CD4-positive, alpha-beta T cell treated with Interleukin-6 for 4 hours (primary cell): Measurements from ENCODE around the gene MAP3K13.

ENCODE experiments used
- DNase-seq: peaks from one replicate; pipeline ENCODE4 v3.0.0-alpha.2; 2020; ENCODE audit warnings: mixed read lengths

Gene MAP3K13, protein sequence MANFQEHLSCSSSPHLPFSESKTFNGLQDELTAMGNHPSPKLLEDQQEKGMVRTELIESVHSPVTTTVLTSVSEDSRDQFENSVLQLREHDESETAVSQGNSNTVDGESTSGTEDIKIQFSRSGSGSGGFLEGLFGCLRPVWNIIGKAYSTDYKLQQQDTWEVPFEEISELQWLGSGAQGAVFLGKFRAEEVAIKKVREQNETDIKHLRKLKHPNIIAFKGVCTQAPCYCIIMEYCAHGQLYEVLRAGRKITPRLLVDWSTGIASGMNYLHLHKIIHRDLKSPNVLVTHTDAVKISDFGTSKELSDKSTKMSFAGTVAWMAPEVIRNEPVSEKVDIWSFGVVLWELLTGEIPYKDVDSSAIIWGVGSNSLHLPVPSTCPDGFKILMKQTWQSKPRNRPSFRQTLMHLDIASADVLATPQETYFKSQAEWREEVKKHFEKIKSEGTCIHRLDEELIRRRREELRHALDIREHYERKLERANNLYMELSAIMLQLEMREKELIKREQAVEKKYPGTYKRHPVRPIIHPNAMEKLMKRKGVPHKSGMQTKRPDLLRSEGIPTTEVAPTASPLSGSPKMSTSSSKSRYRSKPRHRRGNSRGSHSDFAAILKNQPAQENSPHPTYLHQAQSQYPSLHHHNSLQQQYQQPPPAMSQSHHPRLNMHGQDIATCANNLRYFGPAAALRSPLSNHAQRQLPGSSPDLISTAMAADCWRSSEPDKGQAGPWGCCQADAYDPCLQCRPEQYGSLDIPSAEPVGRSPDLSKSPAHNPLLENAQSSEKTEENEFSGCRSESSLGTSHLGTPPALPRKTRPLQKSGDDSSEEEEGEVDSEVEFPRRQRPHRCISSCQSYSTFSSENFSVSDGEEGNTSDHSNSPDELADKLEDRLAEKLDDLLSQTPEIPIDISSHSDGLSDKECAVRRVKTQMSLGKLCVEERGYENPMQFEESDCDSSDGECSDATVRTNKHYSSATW

DNA sequence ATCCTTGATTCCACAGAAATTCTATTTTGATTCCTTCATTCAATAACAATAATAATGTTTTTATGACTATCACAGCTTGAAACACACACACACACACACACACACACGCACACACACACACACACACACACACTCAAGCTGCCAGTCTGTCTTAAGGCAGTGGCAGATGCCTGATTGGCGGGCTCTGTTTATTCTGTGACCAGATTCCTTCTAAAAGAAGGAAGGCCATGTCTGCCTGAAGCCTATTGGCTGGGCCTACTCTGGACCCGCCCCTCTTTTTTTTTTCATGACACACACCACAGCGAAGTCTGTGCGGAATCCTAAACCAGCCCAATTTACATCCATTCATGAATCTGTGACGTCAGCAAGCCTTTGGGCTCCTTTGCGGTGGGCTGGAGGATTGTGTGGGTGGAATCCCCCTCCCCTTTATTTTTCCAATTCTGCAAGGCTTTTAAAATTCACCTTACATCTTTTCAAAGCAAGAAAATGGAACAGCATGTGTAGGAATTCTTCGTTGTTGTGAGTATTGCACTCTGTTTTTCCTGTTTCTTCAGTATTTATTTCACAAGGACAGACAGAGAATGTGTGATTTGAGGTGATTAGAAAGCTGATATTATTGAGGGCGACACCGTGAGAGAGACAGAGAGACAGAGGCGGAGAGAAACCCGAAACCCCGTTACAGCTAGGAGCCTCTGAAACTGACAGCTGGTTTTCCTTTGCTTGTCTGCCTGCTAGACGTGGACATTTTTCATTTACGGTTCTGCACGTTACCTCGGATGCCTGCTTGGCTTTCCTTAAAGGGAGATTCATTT lies at the start of gene MAP3K13:
MAP3K13 (plus strand) TSS at position 287 of the 812 bp plus-strand sequence. CDS start 65,446 bp downstream, outside the sequence.
- peak; percentile 19 for DNase-seq

DNA sequence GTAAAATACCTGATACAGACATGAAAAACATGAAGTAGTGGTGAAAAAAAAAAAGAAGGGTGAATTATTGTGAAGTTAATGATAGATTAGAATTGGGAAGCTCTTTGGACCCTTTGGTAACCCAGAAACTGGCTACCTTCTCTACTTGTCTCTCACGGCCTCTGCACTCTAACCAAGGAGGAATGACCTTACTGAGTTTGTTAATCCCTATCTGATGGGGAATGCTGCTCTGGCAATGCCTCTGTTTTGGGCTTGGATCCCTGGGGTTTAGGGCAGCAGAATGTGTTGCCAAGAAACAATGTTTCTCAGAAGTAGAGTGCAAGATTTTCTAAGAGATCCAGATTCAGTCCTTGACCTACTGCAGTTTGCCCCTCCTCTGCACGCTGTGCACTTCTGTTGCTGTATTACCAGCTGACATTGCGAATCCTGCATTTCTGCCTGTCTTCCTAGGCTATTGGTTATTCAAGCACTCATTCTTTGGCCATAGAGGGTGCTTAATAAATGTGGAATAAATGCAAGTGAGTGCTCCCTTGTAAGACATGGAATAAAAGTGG lies 49.2 kb upstream of the MAP3K13 start:
- DNase-seq, result no peak

DNA sequence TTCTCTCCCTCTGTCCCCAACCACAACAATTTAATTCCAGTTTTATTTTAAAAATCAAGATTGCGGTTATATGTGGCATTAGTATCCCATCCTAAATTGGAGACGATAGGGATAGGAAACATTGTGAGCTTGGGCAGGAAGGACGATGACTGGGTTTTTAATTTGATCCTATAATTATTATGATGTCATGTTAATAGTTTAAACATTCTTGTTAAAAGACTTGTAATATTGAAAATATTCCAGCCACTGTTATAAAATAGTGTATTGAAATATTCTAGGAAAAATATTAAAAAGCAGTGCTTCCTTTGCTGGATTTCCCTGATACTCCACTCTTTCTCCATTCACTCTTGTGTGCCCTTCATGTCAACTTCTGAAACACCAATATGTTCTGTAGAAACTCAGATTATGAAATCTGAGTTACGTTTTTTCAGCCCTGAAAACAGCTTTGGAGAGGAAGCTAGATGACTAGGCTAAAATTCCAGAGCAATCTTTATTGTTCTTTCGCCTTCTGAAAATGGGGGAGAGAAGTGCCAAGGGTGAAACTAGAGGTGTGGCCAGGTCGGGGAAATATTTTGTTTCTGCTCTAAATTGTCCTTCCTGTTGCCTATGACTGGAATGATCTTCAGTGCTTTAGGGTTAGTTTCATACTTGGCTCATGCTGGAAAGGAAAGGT lies 46.1 kb upstream of the MAP3K13 start:
- no peak for DNase-seq

DNA sequence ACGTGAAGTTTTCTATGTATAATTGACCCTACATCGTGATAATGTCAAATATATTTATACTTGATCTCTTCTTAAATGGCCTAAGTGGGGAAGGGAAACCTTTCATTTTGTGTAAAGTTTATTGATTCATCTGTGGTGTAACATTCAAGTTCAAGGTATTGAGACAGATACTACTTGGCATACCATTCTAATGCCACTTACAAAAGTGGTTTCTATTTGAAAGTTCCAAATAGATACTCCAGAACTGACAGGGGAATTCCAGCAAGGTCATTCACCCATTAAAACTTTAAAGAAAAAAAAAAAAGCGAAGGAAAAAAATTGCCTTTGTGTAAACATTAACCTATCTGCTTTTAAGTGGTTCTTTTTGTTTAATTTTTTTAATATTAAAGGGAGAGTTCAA lies 45.3 kb upstream of the MAP3K13 start:
- no peak for DNase-seq

DNA sequence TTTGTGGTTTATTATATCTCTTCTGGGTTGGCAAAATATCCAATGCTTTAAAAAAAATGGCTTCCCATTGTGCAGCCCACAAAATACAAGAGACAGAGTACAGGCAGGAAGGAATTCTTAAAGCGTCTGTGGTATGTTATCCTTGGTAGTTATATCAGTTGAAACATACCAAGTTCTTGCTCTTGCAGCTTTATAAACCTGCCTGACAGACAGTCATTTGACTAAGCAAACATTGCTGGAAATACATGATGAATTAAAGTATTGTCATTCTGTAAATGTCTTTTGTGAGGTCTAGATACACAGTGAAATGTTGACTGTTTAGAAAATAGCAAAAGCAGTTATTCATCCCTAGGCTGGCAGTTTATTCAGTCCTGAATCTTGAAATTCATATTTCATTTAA lies 44.8 kb upstream of the MAP3K13 start:
- no peak for DNase-seq

DNA sequence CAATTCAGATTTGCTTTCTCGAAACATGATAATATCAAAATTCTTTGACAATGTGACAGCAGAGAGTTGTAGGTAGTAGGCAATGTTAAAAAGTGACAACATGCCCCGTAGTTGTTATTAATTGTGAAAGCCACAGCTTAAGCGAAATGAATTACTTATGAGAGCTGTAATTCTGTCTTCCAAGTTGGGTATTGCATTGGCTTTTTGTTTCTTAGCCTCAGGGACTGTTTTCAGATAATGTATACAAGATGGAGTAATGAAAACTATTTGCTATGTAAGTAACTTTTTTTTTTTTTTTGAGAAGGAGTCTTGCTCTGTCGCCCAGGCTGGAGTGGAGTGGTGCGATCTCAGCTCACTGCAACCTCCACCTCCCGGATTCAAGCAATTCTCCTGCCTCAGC lies 43.1 kb upstream of the MAP3K13 start:
- no peak for DNase-seq

DNA sequence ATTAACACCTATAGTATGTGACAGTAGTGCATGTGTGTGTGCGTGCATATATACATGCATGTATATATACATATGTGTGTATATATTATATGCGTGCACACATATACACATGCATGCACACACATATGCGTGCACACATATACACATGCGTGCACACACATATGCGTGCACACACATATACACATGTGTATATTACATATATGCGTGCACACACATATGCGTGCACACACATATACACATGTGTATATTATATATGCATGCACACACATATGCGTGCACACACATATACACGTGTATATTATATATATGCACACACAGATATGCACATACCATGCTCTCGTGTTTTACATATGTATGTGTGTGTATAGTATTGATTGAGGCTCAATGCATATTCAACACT lies 42.0 kb upstream of the MAP3K13 start:
- DNase-seq, result no peak

DNA sequence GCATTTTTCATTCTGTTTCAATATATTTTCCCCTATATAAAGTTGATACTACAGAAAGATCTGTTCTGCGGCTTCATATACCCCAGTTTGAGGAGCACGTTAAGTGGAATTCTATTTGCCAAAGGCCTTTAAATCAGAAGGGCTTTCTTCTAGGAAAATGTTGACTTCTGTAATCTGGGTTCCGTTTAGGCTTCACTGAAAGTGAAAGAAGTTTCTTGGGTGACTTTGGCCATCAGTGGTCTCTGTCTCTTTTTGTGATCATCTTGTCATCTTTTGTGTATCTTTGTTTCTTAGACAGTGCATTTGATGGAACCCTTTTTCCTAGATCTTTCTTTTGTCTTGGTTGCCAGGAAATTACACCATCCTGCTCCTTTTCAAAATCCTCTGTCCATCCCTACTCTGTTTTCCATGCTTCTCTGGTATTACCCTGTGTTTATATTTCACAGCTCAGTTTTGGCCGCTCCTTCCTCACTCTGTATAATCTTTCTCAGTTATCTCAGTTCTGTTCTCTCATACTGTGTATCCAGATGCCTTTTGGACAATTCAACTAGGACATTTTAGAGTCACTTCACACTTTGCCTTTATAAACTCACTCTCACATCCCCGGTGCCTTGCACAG lies 40.7 kb upstream of the MAP3K13 start:
- DNase-seq, result no peak

DNA sequence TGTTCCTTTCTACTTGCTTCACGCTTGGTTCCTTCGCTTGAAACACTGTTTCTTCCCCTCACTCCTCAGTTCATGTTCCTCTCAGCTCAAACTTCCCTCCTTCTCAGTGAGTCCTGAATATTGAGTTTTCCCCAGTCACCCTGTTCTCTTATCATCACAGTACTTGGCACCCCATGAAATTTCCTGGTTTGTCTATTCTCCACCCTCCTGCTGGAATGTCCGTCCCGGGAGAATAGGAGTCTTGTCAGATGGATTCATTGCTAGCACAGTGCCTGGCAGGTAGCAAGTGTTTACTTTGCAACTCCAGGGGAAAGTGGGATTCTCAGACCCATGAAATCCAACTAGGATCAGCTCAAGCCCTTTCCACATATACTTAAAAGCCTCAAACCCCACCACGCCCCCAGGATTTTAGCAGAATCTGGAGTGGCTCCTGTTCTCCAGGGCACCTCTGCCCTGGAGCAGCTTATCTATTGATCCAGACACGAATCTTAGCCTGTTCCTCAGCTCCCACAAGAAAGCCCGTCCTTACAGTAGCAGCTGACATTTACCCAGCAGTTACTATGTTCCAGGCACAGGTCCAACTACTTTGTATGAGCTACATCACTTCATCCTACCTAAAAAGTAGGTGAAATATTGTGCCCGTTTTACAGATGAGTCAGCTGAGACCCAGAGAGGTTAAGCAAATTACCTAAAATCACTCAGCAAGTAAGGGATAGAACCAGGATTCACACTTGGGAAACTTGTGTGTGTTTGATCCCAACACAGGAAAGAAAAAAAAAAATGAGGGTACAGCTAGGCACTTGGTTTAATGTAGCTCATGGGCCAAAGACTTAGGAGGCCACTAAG lies 36.8 kb upstream of the MAP3K13 start:
- DNase-seq, result no peak

DNA sequence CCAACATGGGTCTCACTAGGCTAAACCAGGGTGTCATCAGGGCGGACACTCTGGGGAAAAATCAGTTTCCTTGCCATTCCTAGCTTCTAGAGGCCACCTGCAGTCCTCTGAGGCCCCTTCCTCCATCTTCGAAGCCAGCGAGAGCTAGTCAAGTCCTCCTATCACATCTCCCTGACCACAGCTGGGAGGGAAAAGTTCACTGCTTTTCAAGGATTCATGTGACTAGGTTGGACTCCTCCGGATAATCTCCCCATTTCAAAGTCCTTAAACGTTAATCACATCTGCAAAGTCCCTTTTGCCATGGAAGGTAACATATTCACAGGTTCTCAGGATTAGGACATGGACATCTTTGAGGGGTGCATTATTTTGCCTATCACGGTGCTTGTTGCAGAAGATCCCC lies 35.9 kb upstream of the MAP3K13 start:
- no peak for DNase-seq

DNA sequence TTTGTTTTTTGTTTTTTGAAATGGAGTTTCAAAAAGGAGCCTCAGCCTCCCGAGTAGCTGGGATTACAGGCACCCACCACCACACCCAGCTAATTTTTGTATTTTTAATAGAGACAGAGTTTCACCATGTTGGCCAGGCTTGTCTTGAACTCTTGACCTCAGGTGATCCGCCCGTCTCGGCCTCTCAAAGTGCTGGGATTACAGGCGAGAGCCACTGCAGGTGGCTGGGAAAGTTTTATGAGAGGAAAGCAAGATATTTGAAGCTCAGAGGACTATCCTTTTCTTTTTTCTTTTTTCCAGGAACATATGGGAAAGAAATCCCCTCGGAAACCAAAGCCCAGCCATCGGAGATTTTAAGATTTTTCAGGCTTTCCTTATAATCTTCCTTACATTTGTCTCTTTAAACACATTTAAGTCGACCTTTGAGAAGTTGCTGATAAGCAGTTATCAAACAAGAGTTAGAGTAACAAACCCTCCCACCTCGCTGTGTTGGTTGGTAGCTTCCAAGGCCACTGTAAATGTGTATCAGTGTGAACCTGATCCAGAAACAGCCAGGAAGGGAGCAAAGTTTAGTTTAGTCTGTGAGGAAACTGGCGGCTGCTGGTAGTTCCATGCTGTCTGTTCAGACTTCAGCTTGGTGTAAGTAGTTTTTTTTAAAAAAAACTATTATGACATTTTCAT lies 34.5 kb upstream of the MAP3K13 start:
- no peak for DNase-seq

DNA sequence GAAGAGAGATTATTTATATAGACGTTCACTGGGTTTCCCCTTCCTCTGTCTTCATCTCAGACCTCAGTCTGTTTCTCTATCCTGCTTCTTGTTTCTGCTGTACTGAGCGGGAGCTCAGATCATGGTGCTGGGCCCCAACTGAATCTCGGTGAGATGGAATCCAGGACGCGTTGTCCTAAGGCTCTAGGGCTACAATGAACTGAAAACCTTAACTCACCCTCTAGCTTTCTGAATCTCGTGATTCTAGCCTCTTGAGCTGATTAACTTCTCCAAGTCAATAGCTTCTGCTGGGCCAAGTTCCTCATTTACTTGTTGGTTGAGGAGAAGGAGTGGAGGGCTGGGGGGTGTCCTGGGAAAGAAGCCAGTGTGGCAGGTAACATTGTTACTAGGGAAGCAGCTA lies 32.7 kb upstream of the MAP3K13 start:
- DNase-seq, result no peak

DNA sequence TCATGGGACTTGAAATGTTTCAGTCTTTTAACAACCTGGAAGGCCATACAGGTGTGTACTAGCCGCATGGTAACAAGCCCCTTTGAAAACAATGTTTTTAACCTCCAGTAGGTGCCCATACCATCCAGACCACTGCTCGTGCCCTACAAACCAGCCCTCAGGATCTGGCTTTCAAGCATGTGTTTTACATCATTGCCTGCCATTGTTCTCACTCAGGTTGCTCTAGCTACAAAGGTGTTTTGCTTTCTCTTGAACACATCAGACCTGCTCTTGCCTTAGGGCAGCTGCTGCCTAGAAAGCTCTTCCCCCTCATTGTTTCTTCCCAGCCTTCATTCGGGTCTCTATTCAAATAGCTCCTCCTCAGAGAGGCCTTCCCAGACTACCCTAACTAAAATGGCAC lies 32.3 kb upstream of the MAP3K13 start:
- no peak for DNase-seq

DNA sequence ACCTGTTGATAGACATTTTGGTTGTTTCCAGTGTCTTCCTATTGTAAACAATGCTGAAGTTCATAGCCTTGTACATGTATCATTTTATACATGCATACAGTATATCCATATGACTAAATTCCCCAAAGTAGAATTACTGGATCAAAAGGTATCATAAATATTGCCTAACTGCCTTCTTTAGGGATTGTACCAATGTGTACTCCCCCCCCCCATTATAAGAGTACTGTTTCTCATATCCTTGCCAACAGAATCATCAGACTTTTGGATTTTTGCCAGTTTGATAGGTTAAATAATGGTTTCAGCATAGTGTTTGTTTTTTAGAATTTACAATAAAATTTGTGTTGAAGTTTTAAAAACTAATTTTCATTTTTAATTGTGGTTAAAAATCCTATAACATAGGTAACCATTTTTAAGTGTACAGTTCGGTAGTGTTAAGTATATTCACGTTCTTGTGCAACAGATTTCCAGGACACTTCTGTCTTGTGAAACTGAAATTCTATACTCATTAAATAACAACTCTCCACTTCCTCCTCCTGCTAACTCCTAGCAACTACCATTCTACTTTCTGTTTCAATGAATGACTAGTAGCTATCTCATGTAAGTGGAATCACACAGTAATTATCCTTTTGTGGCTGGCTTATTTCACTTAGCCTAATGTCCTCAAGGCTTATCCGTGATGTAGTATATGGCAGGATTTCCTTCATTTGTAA lies 30.8 kb upstream of the MAP3K13 start:
- DNase-seq, result no peak

DNA sequence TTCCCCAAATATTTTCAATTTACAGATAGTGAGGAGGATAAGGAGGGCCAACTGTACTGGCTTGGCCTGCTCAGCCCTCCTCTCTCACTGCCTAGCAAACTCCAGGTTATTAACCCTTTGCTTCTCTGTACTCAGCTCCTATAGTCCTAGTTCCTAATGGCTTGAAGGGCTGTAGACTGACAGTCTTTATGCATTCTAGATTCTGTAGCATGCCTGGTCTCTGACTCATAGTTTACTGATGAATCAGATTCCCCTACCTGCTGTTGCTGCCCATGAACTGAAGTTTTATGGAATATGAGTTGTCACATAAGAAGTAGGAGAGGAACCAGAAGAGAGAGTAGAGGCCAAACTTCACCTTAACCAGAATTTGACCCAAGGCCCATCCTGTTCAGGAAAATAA lies 27.1 kb upstream of the MAP3K13 start:
- no peak for DNase-seq

DNA sequence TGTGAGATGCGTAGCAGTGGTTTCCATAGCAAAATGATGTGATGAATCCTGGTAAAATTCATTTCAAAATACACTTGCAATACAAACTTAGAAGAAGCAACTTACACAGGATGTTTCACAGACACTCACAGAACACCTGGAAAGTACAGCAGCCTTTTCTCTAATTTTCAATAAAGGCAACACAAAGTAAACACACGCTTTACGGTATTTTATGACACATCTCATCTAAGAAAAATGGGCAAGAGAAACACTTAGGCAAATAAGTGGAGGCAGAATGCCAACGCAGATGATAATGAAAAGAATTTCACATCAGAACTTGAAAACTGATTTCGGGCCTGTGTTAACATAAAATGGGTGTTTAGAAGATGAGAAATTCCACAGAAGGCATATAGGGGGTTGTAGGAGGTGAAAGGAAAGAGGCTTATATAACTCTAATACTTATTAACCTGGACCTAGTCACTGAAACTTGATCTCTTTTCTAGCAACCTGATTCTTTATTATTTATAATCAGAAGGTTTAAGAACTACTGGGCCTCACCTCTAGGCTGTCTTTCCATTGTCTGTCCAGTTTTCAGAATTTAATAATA lies 25.6 kb upstream of the MAP3K13 start:
- DNase-seq, result no peak

DNA sequence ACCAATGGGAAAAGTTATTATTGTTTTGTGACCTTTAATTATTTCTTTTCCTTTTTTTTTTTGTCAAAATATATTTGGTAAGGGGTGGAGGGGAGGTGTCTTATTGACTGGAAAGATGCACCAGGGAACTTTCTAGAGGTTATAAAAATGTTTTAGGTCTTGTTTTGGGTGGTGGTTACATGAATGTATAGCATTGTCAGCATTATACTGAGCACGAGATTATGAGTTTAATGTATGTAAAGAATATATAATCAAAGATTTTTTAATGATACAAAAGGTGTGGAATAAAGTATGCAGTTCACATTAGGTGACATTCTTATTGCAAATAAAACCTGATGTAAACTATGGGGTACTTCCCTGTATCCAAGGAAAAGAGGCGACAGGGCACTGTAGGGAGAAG lies 23.0 kb upstream of the MAP3K13 start:
- no peak for DNase-seq

DNA sequence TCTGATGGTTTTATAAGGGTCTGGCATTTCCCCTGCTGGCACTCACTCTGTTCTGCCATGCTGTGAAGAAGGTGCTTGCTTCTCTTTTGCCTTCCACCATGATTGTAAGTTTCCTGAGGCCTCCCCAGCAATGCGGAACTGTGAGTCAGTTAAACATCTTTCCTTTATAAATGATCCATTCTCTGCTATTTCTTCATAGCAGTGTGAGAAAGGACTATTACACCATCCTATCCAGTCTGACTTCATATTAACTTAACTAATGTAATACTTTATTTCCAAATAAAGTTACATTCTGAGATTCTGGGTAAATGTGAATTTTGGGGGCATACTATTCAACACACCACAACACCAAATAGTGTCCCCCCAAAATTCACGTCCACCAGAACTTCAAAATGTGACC lies 22.2 kb upstream of the MAP3K13 start:
- DNase-seq, result no peak
